NCI-H1436 treated with DMSO at 0.1 percent for 48 hours (cell line): Measurements from ENCODE around the gene IQCE.
"Not testable (repeated sequence)": the region's sequence is repeated elsewhere in the genome, so short reads cannot be mapped to it uniquely, and the experiment has no call there.

Experiments used
- DNase-seq: peaks from one replicate; lab custom pipeline; 2025; lab: John Stamatoyannopoulos, UW

Gene IQCE

DNA sequence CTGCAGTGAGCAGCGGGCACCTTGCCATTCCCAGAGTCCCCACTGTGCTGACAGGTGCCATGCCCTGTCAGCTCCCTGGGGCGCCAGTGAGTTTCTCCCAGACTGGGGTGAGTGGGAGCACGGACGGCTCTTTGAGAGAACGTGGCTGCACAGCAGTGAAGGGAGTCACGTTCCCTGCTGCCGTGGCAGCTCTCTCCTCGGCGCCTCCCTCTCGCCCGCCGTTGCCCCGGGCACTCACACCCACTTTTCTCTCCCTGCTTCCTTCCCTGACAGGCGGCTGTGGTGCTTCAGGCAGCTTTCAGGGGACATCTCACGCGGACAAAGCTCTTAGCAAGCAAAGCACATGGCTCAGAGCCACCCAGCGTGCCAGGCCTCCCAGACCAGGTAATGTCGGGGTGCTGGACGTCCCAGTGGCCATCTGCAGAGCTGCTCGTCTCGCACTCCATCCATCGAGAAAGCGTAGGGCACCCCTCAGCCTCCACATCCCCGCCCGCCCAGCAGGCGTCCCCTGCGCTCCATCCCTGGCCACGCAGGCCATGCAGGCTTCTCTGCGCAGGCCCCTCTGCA is 45.9 kb downstream of the IQCE start:
- DNase-seq: no peak

DNA sequence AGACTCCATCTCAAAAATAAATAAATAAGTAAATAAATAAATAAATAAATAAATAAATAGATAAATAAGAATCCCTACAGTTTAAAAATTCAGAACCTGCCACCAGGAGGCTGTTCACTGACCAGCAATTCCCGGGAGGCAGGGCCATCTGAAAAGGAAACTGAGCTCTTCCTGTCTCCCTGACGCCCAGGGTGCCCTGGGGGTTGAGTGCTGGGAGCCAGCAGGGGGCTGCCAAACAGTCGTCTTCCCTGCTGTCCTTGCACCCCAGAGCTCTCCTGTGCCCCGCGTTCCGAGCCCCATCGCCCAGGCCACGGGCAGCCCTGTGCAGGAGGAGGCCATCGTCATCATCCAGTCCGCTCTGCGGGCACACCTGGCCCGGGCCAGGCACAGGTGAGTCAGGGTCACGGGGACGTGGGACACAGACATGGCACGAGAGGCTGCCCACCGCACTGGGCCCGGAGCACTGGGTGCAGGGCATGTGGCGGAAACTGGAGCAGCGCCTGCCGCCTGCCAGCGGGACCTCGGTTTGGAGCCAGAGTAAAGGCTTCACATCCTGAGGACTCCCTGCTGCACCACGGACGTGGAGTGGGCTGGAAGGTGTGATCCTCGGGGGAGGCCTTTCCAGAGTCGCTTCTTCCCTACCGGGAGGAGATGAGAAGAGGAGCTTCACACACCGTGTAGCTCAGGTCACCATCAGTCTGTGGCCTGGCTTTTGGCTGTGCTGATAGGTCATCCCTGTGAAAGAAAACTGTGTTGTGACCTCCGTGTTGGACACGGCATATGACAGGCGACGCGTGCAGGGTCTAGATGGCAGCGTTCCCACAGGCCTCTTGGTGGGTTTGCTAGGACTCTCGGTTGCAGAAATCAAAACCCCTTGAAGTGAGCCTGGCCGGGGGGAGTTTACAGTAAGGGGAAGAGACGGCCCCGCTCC is 47.1 kb downstream of the IQCE start:
- DNase-seq: no peak

GRCh38 chr7:2606539-2606936 is 47.8 kb downstream of the IQCE start:
- DNase-seq: no peak

- DNase-seq: no peak
Observed at GRCh38 chr7:2607122-2607922, 48.5 kb downstream of the IQCE start.

- DNase-seq: no peak
Observed at GRCh38 chr7:2607923-2608904, 49.4 kb downstream of the IQCE start.

GRCh38 chr7:2608921-2609411 is 50.2 kb downstream of the IQCE start:
- DNase-seq: no peak

DNA sequence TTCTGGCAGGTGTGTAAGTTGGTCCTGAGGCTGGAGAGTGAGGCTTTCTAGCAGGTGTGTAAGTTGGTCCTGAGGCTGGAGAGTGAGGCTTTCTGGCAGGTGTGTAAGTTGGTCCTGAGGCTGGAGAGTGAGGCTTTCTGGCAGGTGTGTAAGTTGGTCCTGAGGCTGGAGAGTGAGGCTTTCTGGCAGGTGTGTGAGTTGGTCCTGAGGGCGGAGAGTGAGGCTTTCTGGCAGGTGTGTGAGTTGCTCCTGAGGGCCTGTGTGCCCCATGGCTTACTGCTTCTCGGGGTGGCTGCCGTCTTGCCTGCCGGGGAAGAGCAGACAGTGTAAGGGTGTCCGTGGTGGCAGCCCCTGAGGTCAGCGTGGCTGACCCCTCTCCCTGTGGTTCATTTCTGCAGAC is 50.9 kb downstream of the IQCE start:
- DNase-seq: not testable (repeated sequence)

DNA sequence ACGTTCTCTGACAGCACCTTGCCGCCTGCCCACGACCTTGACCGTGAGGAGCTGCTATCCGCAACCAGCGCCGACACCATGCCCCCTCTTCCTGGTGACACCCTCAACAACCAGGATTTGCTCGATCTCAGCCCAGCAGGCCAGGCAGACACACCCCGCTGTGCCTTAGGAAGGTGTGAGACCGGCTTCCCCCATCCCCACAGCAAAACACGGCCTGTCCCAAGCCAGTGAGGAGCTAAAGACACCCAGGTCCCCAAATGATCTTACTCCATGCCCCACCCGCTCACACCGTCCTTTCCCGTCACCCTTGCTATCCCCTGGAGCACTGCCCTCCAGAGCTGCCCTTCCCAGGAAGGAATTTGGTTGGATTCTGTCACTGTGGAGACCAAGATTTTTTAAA is 51.7 kb downstream of the IQCE start:
- DNase-seq: no peak

GRCh38 chr7:2610898-2611297 is 52.1 kb downstream of the IQCE start:
- DNase-seq: no peak

- no peak for DNase-seq
Observed at GRCh38 chr7:2611401-2611800, 52.6 kb downstream of the IQCE start.

DNA sequence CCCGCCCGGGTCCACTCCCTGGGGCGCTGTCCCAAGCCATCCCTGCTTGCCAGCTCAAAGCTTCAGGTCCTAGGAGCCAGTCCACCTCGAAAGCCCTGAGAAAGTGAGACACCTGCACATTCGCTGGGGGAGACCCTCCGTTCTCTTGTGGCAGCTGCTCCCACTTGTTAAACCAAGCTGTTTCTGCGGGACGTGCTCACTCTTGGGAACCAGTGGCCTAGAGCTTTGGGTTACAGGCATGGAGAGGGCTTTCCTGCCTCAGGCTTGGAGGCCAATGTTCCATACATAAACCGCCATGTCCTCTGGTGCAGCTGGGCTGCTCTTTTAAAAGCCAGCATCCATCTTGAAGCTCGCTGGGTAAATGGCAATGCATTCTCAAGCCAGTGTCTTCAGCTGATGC is 53.1 kb downstream of the IQCE start:
- DNase-seq: no peak

DNA sequence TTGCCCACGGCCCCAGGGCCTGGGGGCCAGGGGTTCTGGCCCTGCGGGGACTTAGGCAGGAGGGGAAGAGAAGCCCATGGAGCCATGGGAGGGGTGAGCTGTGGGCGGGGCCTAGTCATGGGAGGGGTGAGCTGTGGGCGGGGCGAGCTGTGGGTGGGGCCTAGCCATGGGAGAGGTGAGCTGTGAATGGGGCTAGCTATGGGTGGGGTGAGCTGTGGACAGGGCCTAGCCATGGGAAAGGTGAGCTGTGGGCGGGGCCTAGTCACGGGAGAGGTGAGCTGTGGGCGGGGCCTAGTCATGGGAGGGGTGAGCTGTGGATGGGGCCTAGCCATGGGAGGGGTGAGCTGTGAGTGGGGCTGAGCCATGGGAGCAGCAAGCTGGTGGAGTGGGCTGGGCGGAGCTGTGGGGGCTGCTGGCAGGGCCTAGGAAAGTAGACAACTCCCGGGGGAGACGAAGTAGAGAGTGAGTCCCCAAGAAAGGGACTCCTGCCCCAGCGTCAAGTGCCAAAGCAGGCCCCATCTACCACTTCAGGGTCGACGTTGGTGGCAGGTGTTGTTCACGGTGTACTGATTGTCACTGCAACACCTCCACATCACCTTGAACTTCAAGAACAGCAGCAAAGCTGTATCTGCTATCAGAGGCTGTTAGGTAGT is 53.8 kb downstream of the IQCE start:
- no peak for DNase-seq

DNA sequence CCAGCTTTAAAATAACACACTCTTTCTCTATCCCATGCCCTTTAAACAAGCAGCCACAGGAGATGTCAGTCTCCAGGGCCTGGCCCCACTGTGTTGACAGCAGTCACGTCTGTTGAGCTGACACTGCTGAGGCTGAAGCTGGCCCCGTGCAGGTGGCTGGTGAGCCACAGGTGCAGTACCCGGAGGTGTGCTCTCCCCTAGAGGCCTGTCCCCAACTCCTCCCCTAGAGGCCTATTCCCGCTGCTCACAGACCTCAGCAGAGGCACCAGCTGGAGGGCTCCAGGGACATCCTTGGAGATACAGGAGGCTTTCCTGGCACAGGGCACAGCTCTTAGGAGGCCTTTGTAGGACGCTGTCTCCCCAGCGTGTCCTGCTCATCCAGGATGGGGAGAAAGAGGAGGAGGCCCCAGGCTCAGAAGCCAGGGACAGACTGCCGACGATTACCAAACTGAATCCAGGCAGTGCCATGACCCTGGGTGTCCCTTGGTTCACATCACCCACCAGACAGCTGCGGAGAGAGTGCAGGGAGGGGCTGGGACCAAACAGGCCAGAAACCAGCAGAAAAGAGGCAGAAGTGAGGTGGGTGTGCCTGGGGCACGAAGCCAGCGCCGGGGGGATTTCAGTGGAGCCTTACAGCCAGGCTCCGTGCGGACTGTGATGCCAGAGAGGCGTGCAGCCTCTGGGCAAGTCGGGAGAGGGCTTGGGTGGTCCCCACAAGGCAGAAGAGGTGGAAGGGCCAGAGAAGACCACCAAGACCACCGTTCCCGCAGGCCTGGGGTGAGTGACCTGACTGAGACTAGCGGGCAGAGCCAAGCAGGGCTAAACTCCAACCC is 54.5 kb downstream of the IQCE start:
- DNase-seq: no peak

GRCh38 chr7:2613931-2614600 is 55.3 kb downstream of the IQCE start:
- DNase-seq: no peak

DNA sequence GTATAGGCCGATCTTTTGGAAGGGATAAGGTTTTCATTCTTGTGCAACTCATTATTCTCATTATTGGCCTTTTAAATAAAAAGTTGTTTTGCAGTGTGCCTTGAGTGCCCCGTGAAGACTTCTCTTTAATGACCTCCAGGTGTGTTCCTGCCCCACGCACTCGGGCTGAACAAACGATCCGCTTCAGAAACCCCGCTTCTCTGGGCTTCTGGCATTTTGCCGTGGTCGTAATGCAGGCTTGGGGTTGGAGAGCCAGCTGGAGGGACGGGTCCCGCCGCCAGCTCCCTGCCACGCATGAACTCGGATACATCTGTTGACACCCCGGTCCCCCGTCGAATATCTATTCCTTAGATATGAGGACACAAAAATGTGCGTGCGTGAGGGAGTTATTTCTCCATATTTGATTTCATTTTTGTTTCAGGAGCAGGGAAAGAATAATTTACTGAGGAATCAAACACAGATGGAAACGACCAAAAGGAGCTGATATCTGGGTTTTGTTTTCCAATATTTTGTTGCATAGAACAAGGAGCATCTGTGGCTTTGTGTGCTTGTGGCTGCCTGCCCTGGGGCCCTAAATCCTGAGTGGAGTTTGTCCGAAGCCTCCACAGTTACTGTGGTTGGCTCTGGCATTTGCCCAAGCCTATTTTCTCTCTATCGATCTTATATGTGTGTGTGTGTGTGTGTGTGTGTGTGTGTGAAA is 56.0 kb downstream of the IQCE start:
- DNase-seq: no peak

DNA sequence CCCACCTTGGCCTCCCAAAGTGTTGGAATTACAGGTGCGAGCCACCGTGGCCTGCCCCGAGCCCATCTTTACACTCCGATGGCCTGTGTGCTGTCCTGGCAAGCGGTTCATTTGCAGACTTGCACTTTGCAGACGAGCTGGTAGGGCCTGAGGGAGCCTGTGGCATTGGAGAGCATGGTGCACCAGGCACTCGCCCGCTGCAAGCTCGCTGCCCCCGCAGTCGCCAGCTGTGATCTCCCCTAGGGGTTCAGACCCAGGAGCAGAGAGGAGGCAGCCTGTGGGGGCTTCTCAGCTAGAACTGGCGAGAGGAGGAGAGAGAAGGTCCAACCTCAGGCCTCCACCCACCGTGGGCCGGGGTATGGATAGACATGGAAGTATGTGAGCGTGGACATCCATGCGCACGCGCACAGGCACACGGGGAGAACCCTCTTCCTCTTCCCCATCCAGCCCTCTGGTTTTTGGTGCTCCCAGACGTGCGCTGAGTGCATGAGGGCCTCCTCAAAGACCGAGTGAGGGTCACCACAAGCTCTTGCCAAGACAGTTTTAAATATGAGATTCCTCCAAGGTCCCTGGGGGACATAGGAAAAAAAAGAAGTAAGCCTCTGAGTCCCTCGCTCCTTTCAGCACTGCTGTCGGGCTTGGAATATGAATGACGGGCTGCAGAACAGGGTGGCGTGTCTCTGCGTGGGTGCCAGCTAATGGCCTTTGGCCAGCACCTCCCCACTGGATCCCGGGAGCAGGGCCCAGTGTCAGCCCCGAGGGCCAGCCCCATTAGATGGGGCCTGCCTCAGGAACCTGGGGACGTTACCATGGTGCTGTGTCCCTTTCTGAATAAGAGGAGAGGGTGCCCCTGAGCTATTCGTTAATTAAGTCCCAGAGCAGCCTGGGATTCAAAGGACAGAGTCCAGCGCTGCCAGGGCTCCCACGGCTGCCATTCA is 57.9 kb downstream of the IQCE start:
- no peak for DNase-seq

DNA sequence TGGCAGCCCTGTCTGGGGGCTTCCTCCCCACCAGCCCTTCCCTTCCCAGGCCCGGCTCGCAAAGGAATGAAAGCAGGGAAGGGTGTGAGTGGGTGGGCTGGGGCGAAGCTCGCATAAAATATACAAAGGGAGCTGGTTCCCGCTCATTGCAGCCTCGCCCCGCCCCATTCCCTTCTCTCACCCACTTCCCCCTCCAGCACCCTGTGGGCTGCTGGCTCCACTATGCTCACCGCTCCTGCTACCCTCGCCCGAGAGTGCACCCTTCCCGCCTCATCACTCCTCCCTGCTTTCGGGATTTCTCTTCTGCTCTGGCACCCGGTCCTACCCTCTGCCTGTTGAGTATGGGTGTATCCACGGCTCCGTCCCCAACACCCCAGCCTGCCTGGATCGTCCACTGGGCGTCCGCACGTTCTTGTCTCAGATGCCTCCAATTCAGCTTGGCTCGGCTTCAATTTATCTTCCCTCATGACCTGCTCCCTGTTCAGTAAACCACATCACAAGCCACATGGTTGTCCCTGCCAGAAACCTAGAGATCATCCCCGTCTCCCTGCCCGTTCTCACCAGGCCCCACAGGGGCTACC is 58.6 kb downstream of the IQCE start:
- no peak for DNase-seq
